Measurements from ENCODE around the gene CDC37L1. TPM values are rescaled to one million over a fixed set of nuclear protein-coding genes. Genes with fewer than 3 reads are reported as not detected.

Gene CDC37L1
- total RNA-seq, 4 donors from 2014 or later: 12.0 to 28.7 (median 20.0) TPM

DNA sequence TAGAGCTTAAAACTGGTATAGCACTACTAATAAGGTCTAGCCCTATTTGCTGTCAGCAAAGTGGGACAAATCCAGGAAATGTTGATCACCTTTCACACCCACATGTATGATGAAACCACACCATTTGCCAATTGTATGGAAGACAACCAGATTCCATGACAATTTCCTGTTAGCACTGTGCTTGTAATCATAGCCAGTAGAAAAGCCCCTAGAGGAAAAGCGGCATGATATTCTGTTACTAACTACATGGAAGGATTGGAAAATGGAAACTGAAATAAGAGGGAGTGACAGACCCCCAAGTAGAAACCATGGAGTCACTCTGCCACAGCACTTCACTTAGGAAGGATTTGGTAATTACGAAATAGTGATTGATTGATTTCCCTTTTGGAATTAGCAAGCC lies 14.0 kb upstream of the CDC37L1 start:
- peaks cover 3 to 46% (median 26%) of the 10 kb centered on the region in 4 donors for H3K4me1 ChIP-seq
- in situ Hi-C loops (cut with MboI; ENCODE audit: low pct_ligation_motif_present in 1 of 4, low pct_unique_long_range_greater_than_20kb in 1 of 4, low sequenced_read_pairs in 3 of 4): loop anchor here in 1 of 4 donors (25.0 kb wide), 1 partner anchor 322 kb away; the partner anchor contains the start of gene JAK2
- H3K9me3 ChIP-seq: no peaks in the 10 kb centered on the region
- TF ChIP-seq, protein P1, sequence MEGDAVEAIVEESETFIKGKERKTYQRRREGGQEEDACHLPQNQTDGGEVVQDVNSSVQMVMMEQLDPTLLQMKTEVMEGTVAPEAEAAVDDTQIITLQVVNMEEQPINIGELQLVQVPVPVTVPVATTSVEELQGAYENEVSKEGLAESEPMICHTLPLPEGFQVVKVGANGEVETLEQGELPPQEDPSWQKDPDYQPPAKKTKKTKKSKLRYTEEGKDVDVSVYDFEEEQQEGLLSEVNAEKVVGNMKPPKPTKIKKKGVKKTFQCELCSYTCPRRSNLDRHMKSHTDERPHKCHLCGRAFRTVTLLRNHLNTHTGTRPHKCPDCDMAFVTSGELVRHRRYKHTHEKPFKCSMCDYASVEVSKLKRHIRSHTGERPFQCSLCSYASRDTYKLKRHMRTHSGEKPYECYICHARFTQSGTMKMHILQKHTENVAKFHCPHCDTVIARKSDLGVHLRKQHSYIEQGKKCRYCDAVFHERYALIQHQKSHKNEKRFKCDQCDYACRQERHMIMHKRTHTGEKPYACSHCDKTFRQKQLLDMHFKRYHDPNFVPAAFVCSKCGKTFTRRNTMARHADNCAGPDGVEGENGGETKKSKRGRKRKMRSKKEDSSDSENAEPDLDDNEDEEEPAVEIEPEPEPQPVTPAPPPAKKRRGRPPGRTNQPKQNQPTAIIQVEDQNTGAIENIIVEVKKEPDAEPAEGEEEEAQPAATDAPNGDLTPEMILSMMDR (IDR thresholded peaks at IDR 0.05): no peak
- peak in 2 of 3 donors; percentile 14 to 24 for TF ChIP-seq POLR2AphosphoS5 (IDR thresholded peaks at IDR 0.05)
- no peak for TF ChIP-seq POLR2A (IDR thresholded peaks at IDR 0.05)
- no peak for TF ChIP-seq EP300 (IDR thresholded peaks at IDR 0.05; ENCODE audit: low read depth)
- H3K27me3 ChIP-seq: no peaks in the 10 kb centered on the region
- 65 to 77% methylated on average over 2 of the region's 2 CpGs for WGBS, 2 donors (ENCODE audit: low coverage in 1 of 2)
- intact Hi-C loops (cut with DNase I; ENCODE audit: low total_unique reads): no loop called here
- no peaks in the 10 kb centered on the region for H3K36me3 ChIP-seq
- no peak for DNase-seq
- H3K27ac ChIP-seq: peak overlapping the region; percentile 50 to 94 (median 78)
- H3K4me3 ChIP-seq: peak overlapping the region in 1 of 4 donors; percentile 58

DNA sequence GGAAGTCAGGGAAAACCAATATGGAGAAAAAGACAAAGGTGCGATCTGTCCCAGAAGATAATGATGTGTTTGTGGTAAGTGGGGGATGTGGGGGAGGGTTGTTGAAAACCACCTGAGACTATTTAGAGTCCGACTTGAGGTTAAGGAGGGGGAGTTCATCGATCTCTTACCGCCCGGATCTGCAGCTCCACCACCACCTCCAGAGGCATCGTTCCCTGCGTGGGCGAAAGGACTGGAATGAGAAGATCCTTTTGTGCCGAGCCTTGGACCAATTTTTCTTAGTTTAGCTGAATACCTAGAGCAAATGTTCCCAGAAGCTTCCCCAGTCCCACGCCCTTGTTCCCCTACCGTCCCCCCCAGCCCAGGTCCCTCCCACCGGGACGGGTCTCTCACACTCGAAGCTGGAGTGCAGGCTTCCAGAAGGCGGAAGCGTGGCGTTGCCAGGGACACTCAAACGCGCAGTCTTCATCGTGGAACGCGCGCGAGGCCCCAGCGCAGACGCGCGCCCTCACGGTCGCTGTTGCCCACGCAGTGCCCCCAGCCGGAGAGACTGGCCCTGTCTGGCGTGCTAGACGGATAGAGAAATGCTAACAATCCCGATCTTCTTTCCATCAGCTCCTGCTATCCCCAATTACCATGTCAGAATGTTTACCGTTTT lies 13.2 kb upstream of the CDC37L1 start, which contains the start of gene SPATA6L:
TSS of gene SPATA6L (minus strand) at position 439 of the 658 bp plus-strand sequence. CDS start at position 209, 230 bp downstream.
- H3K27me3 ChIP-seq: no peaks in the 10 kb centered on the region
- in situ Hi-C loops (cut with MboI; ENCODE audit: low pct_ligation_motif_present in 1 of 4, low pct_unique_long_range_greater_than_20kb in 1 of 4, low sequenced_read_pairs in 3 of 4): loop anchor here in 1 of 4 donors (25.0 kb wide), 1 partner anchor 321 kb away; the partner anchor contains the start of gene JAK2
- TF ChIP-seq POLR2AphosphoS5 (IDR thresholded peaks at IDR 0.05) (peak; percentile 13 to 50 (median 30)), EP300 (IDR thresholded peaks at IDR 0.05; ENCODE audit: low read depth) (no peak), POLR2A (IDR thresholded peaks at IDR 0.05) (peak; percentile 23)
- TF ChIP-seq, protein P1 (IDR thresholded peaks at IDR 0.05): no peak
- peak within 1 kb of the TSS; percentile 12 to 58 (median 40) for H3K4me3 ChIP-seq
- H3K9me3 ChIP-seq: no peaks in the 10 kb centered on the region
- peaks cover 3 to 46% (median 26%) of the 10 kb centered on the region in 4 donors for H3K4me1 ChIP-seq
- 1 to 5% methylated on average over 5 to 32 of the region's 36 CpGs for WGBS, 2 donors (ENCODE audit: low coverage in 1 of 2)
- intact Hi-C loops (cut with DNase I; ENCODE audit: low total_unique reads): no loop called here
- H3K36me3 ChIP-seq: no peaks in the 10 kb centered on the region
- peak; percentile 76 for DNase-seq
- peak within 1 kb of the TSS; percentile 50 to 94 (median 78) for H3K27ac ChIP-seq

DNA sequence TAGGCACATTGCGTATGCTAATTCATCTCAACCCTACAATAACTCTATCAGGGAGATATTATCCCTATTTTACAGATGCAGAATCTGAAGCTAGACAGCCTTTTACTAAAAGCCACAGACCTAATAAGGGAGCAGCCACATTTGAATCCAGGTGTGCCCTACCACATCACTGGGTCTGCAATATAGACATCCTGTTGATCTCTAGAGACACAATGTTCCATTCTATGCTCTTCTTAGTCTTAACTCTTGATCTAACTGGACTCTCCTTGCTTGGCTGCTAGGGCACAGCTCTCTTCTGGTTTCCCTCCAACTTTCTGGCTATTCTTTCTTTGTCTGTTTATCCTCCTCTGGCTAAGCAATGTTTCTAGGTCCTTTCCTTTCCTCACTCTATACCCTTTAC lies 11.7 kb upstream of the CDC37L1 start:
- H3K36me3 ChIP-seq: no peaks in the 10 kb centered on the region
- no peaks in the 10 kb centered on the region for H3K9me3 ChIP-seq
- H3K27me3 ChIP-seq: no peaks in the 10 kb centered on the region
- no peak for DNase-seq
- 100% methylated on average over 1 of the region's 1 CpG for WGBS, 2 donors (ENCODE audit: low coverage in 1 of 2)
- no peak overlapping the region for H3K4me3 ChIP-seq
- no peak overlapping the region for H3K27ac ChIP-seq
- in situ Hi-C loops (cut with MboI; ENCODE audit: low pct_ligation_motif_present in 1 of 4, low pct_unique_long_range_greater_than_20kb in 1 of 4, low sequenced_read_pairs in 3 of 4) (loop anchor here in 1 of 4 donors (25.0 kb wide), 1 partner anchor 320 kb away; the partner anchor contains the start of gene JAK2), intact Hi-C loops (cut with DNase I; ENCODE audit: low total_unique reads) (no loop called here)
- H3K4me1 ChIP-seq: peaks cover 3 to 40% (median 24%) of the 10 kb centered on the region in 4 donors
- TF ChIP-seq POLR2AphosphoS5 (IDR thresholded peaks at IDR 0.05): no peak
- TF ChIP-seq, protein P1 (IDR thresholded peaks at IDR 0.05): no peak
- no peak for TF ChIP-seq EP300 (IDR thresholded peaks at IDR 0.05; ENCODE audit: low read depth)
- TF ChIP-seq POLR2A (IDR thresholded peaks at IDR 0.05): no peak

DNA sequence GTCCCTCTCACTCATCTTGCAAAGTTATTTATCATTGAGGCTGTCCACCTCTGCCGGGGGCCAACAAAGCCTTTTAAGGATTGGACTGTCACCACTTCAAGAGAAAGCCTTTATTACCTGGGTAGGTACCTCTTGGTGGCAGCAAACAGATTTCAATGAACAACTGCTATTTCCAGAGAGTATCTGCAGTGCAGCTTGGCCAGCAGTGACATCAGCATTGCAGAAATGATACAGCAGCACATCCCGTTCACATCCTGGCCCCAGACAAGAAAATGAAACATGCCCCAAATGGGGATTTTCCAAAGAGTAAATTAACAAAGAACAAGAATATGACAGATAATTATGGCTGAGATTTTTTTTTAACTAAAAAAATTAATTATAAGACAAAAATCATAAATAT lies 10.8 kb upstream of the CDC37L1 start:
- TF ChIP-seq POLR2A (IDR thresholded peaks at IDR 0.05) (no peak), EP300 (IDR thresholded peaks at IDR 0.05; ENCODE audit: low read depth) (no peak), POLR2AphosphoS5 (IDR thresholded peaks at IDR 0.05) (no peak)
- TF ChIP-seq, protein P1 (IDR thresholded peaks at IDR 0.05): no peak
- Histone ChIP-seq H3K36me3 (no peaks in the 10 kb centered on the region), H3K27me3 (no peaks in the 10 kb centered on the region), H3K9me3 (no peaks in the 10 kb centered on the region), H3K4me1 (peaks cover 3 to 31% (median 16%) of the 10 kb centered on the region in 4 donors), H3K4me3 (no peak overlapping the region), H3K27ac (no peak overlapping the region)
- DNase-seq: no peak
- intact Hi-C loops (cut with DNase I; ENCODE audit: low total_unique reads) (no loop called here), in situ Hi-C loops (cut with MboI; ENCODE audit: low pct_ligation_motif_present in 1 of 4, low pct_unique_long_range_greater_than_20kb in 1 of 4, low sequenced_read_pairs in 3 of 4) (loop anchor here in 1 of 4 donors (25.0 kb wide), 1 partner anchor 319 kb away; the partner anchor contains the start of gene JAK2)
- WGBS, 2 donors (ENCODE audit: low coverage in 1 of 2): 86 to 100% methylated on average over 1 to 2 of the region's 2 CpGs

All from transverse colon (tissue), 4 donors.